Measurements from ENCODE around the gene RGS5. TPM values are rescaled to one million over a fixed set of nuclear protein-coding genes. Genes with fewer than 3 reads are reported as not detected.

RGS5 gene
- total RNA-seq, 1 donor from 2014 or later, result 35.8 TPM

Other genes with a start within 250 kb of the RGS5 start
- 3.9 TPM for gene RGS4, start 133.6 kb downstream of the RGS5 start, total RNA-seq
- gene NUF2, start 119.0 kb upstream of the RGS5 start, total RNA-seq, result 17.5 TPM

Measured in tongue (tissue), 1 donor.